ENCODE results near the gene PGP. TPM values are rescaled to one million over a fixed set of nuclear protein-coding genes. Genes with fewer than 3 reads are reported as not detected.

Gene PGP
- total RNA-seq, 2 experiments from 2014 or later: 19.8 to 20.1 TPM

DNA sequence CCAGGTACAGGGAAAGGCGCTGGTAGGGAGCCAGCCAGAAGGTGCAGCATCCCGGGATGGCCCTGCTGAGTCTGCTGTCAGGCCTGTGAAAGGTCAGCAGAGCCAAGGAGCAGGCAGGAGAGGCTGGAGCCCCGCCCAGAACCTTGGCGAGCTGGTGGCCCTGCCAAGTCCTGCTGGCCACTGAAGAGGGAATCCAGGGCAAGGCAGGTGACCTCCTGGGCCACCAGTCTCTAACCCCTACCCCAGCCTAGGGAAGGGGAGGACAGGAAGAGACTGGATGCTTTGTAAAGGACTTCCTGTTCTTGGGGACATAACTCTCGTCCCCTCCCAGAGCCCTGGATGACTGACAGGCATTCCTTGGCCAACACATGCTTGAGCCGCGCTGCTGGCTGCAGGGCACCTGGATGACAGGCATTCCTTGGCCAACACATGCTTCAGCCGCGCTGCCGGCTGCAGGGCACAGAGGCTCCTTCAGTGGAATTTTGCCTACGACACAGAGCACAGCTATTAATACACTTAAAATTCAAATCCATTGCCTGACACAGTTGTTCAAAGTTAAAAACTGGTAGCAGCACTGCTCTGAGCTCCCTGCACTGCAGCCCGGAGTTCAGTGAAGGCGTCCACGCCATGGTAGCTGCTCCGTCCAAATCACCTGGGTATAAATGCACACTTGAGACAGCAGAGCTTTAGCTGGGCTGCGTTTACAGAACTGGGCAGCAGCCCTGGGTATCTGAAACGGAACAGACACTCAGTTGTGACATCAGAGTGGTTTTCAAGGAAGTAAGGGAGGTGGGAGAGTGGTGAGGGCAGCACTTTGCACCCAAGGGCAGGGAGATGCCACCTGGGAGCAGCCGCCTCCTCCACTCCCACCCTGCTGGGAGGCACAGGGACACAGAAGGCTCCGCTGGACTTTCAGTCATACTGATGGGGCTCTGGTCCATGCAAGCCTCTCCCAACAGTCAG, 2.0 kb downstream of the PGP start:
- TF ChIP-seq, protein P1, sequence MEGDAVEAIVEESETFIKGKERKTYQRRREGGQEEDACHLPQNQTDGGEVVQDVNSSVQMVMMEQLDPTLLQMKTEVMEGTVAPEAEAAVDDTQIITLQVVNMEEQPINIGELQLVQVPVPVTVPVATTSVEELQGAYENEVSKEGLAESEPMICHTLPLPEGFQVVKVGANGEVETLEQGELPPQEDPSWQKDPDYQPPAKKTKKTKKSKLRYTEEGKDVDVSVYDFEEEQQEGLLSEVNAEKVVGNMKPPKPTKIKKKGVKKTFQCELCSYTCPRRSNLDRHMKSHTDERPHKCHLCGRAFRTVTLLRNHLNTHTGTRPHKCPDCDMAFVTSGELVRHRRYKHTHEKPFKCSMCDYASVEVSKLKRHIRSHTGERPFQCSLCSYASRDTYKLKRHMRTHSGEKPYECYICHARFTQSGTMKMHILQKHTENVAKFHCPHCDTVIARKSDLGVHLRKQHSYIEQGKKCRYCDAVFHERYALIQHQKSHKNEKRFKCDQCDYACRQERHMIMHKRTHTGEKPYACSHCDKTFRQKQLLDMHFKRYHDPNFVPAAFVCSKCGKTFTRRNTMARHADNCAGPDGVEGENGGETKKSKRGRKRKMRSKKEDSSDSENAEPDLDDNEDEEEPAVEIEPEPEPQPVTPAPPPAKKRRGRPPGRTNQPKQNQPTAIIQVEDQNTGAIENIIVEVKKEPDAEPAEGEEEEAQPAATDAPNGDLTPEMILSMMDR (IDR thresholded peaks at IDR 0.05): no peak
- Mint-ChIP-seq H3K36me3 (ENCODE audit: low read depth) (peaks cover 41% of the 10 kb centered on the region), H3K27me3 (no peaks in the 10 kb centered on the region), H3K4me1 (ENCODE audit: low read depth) (peaks cover 22% of the 10 kb centered on the region), H3K9me3 (no peaks in the 10 kb centered on the region), H3K4me3 (peak overlapping the region; percentile 84), H3K27ac (peak overlapping the region; percentile 25)
- ChIA-PET CTCF (no interaction called here), POLR2A (interaction anchor here (10.2 kb wide), 1 partner anchor 58 kb away, joined by 95 read pairs; the partner anchor contains the start of gene TRAF7)
- ATAC-seq: no peak
- no peak for DNase-seq
- intact Hi-C loops (cut with micrococcal nuclease): no loop called here

DNA sequence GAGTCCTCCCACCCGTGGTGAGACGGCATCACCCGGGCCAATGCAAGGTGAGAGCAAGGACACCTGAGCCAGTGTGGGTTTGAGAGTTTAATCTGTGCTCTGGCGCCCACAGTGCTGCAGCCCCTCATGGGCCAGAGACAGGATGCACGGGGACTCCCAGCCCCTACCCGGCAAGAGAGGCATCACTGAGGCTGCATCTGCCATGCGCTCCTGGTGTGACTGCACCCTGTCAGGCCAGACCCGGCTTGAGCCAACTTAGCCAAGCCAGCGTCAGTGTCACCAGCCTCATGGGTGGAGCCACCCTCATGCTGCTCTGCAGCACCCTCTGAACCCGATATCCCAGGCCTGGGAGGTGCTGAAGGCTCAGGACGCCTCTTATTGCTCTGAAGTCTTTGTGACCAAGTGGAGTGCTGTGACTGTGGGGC, 2.7 kb downstream of the PGP start:
- peak overlapping the region; percentile 38 for H3K4me3 Mint-ChIP-seq
- POLR2A ChIA-PET: interaction anchor here (1.2 to 10.2 kb wide), 2 partner anchors 51 to 57 kb away, joined by 4 to 95 read pairs; partner anchors contain the start of gene TRAF7
- intact Hi-C loops (cut with micrococcal nuclease): no loop called here

DNA sequence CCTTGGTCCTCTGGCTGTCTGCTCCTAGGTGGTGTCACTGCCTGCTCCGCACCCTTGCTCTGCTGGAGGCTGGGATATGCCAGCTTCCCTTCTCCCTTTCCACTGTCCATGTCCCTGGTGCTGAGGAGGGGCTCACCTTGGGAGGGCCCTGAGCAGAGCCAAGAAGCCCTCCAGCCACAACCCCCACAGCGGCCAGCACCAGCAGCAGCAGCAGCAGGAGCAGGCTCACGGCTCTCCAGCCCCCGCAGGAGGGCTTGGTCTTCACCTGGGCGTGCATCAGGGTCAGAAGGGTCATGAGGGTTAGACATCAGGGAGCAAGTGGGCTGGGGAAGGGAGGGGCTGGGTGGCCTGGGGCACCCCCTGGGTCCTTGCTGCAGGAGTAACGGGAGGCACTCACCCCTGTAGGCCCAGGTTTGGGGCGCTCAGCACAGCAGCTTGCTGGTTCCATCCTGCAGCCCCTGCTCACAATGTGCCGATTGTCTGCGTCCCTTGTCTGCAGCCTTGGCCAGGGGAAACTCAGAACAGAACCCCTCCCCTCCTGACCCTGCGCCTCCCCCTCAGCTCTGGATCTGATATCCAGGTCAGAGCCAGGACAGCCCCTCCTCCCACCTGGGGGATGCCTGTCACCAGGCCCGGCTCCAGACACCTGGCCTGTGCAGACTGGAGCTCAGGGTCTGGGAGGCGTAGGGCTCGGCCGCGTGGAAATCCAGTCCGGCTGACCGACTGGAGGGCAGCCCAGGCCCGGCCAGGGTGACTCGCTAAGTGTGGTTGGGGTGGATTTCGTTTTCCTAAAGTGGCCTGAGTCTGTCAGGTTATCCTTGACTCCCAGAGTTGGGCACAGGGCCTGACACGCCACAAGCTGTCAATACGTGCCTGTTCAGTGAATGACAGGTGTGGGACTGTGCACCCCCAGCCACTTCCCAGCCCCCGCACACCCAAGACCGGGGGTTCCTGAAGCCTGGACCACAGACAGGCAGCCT, 4.0 kb downstream of the PGP start, which contains the start of gene BRICD5:
BRICD5 (minus strand) TSS at position 478 of the 980 bp plus-strand sequence; CDS start at position 448, 30 bp downstream.
- TF ChIP-seq, protein P1 (IDR thresholded peaks at IDR 0.05): no peak
- peaks cover 47% of the 10 kb centered on the region for H3K36me3 Mint-ChIP-seq (ENCODE audit: low read depth)
- intact Hi-C loops (cut with micrococcal nuclease): no loop called here
- ChIA-PET CTCF (interaction anchor here (1.2 kb wide), 1 partner anchor 12 kb away, joined by 3 read pairs; the partner anchor contains the start of gene E4F1), POLR2A (interaction anchor here (1.2 to 10.2 kb wide), 5 partner anchors 20 to 61 kb away, joined by 3 to 95 read pairs (median 4); partner anchors contain the start of gene TRAF7)
- ATAC-seq (no peak), DNase-seq (no peak)
- H3K9me3 Mint-ChIP-seq: no peaks in the 10 kb centered on the region
- H3K27ac Mint-ChIP-seq: peak within 1 kb of the TSS; percentile 11
- H3K4me1 Mint-ChIP-seq (ENCODE audit: low read depth): peaks cover 27% of the 10 kb centered on the region
- H3K4me3 Mint-ChIP-seq: no peak within 1 kb of the TSS
- no peaks in the 10 kb centered on the region for H3K27me3 Mint-ChIP-seq

More for the DNA sequence above, 2.7 kb downstream of the PGP start:
- no peaks in the 10 kb centered on the region for H3K9me3 Mint-ChIP-seq
- peaks cover 43% of the 10 kb centered on the region for H3K36me3 Mint-ChIP-seq (ENCODE audit: low read depth)
- DNase-seq (no peak), ATAC-seq (no peak)
- H3K27ac Mint-ChIP-seq: peak overlapping the region; percentile 11
- CTCF ChIA-PET: no interaction called here
- no peaks in the 10 kb centered on the region for H3K27me3 Mint-ChIP-seq
- TF ChIP-seq, protein P1 (IDR thresholded peaks at IDR 0.05): no peak
- H3K4me1 Mint-ChIP-seq (ENCODE audit: low read depth): peaks cover 28% of the 10 kb centered on the region

DNA sequence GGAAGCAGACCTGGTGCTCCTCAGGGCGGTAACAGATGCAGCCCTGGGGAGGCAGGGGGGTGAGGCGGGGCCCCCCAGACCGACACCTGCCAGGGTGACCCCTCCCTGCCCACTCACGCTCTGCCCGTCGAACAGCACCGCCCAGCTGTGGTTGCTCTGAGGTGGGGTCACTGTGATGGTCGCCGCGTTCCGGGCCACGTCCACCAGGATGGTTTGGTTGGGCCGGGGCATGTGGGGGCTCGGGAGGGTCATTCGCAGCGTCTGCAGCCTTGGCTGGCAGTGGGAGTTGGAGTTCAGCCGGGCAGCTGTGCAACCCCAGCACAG, 4.7 kb downstream of the PGP start:
- Mint-ChIP-seq H3K4me1 (ENCODE audit: low read depth) (peaks cover 27% of the 10 kb centered on the region), H3K27ac (no peak overlapping the region), H3K27me3 (no peaks in the 10 kb centered on the region), H3K9me3 (no peaks in the 10 kb centered on the region), H3K36me3 (ENCODE audit: low read depth) (peaks cover 45% of the 10 kb centered on the region), H3K4me3 (no peak overlapping the region)
- ChIA-PET POLR2A (interaction anchor here (1.0 to 10.2 kb wide), 5 partner anchors 20 to 62 kb away, joined by 3 to 95 read pairs (median 4); partner anchors contain the start of gene TRAF7), CTCF (interaction anchor here (1.2 kb wide), 1 partner anchor 13 kb away, joined by 3 read pairs; the partner anchor contains the start of gene E4F1)
- TF ChIP-seq, protein P1 (IDR thresholded peaks at IDR 0.05): no peak
- intact Hi-C loops (cut with micrococcal nuclease): no loop called here
- ATAC-seq (no peak), DNase-seq (no peak)

All from activated CD8-positive, alpha-beta T cell treated with anti-CD3 and anti-CD28 coated beads for 36 hours (primary cell).